Cardiac muscle cell (in vitro differentiated cells and primary cell): ENCODE results near the gene GPR65. TPM values are rescaled to one million over a fixed set of nuclear protein-coding genes. Genes with fewer than 3 reads are reported as not detected.

Source experiments
- DNase-seq, 2 donors: peaks; one replicate each; pipeline versions ENCODE4 v3.0.0 to v3.0.0-alpha.2; 2010 to 2017; ENCODE audit warnings: low read depth in 1 of 2, low spot score in 1 of 2
- H3K27ac ChIP-seq: fragments of 200-600 bp; sonication (generic); 2 replicates; pipeline ENCODE4 v1.5.1; 2016
- H3K27me3 ChIP-seq: fragments of 200-600 bp; sonication (generic); 2 replicates; pipeline ENCODE4 v1.6.0; 2016; ENCODE audit warnings: control low read depth
- H3K36me3 ChIP-seq: fragments of 200-600 bp; sonication (generic); 2 replicates; pipeline ENCODE4 v1.5.1; 2016; ENCODE audit warnings: control low read depth
- H3K4me1 ChIP-seq: fragments of 200-600 bp; sonication (generic); 2 replicates; pipeline ENCODE4 v1.8.1; 2017; ENCODE audit warnings: low read depth, mild to moderate bottlenecking, mixed run types
- H3K4me3 ChIP-seq: fragments of 200-600 bp; sonication (generic); 2 replicates; pipeline ENCODE4 v1.5.1; 2016; ENCODE audit warnings: mild to moderate bottlenecking
- H3K9me3 ChIP-seq: fragments of 200-600 bp; sonication (generic); 2 replicates; pipeline ENCODE4 v1.5.1; 2017; ENCODE audit warnings: low read depth, mild to moderate bottlenecking, control low read depth
- polyA plus RNA-seq: library from polyadenylated mRNA; unstranded; fragments of >200 nt; fragmentation: Nextera tagmentation; extraction: Ambion mirVana; gene quantifications from 2 replicates; pipeline ENCODE4 v1.2.1, GENCODE V29; 2016
- total RNA-seq: library from RNA; depleted of rRNA; stranded (reverse); fragments of >200 nt; gene quantifications from 2 replicates; pipeline ENCODE4 v1.2.3, GENCODE V29; 2016
- TF ChIP-seq, protein P1 (sequence below): IDR thresholded peaks from 2 replicates; pipeline ENCODE4 v1.5.1; 2012; ENCODE audit warnings: low read depth, mild to moderate bottlenecking, low read length

The GPR65 gene
- total and polyA plus RNA-seq, 2 experiments from 2014 or later: not detected

DNA sequence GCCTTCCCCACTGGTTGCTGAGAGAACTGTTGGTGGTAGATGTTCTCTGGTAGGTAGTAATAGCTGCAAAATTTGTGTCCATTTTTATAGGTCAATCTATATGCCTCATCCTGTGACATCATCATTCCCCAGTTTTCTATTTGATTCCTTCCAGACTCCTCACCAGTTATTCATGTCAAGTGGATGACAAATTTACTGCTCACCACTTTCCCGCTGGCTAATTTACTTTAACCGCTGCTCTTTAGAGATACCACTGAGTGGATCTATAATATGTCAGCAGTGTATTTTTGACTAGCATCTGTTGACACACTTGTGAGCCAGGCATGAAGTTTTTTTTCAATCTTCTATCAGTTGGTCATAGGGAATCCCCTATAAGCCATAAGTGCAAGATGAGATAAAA lies 24.6 kb downstream of the GPR65 start:
- DNase-seq: no peak
- Histone ChIP-seq H3K27ac (no peak overlapping the region), H3K36me3 (no peaks in the 10 kb centered on the region), H3K9me3 (no peaks in the 10 kb centered on the region), H3K27me3 (no peaks in the 10 kb centered on the region), H3K4me1 (peaks cover 27% of the 10 kb centered on the region), H3K4me3 (no peak overlapping the region)
- TF ChIP-seq, protein P1, sequence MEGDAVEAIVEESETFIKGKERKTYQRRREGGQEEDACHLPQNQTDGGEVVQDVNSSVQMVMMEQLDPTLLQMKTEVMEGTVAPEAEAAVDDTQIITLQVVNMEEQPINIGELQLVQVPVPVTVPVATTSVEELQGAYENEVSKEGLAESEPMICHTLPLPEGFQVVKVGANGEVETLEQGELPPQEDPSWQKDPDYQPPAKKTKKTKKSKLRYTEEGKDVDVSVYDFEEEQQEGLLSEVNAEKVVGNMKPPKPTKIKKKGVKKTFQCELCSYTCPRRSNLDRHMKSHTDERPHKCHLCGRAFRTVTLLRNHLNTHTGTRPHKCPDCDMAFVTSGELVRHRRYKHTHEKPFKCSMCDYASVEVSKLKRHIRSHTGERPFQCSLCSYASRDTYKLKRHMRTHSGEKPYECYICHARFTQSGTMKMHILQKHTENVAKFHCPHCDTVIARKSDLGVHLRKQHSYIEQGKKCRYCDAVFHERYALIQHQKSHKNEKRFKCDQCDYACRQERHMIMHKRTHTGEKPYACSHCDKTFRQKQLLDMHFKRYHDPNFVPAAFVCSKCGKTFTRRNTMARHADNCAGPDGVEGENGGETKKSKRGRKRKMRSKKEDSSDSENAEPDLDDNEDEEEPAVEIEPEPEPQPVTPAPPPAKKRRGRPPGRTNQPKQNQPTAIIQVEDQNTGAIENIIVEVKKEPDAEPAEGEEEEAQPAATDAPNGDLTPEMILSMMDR: no peak

DNA sequence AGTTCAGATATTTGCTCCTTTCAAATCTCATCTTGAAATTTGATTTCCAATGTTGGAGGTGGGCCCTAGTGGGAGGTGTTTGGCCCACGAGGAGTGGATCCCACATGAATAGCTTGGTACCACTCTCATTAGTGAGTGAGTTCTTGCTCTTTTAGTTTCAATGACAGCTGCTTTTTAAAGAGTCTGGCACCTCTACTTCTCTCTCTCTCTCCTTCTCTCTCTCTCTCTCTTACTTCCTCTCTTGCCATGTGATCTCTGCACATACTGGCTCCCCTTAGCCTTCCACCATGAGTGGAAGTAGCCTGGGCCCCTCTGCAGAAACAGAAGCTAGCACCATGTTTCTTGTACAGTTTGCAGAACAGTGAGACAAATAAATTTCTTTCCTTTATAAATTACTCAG lies 25.1 kb downstream of the GPR65 start:
- no peak for DNase-seq
- no peak overlapping the region for H3K27ac ChIP-seq
- no peaks in the 10 kb centered on the region for H3K36me3 ChIP-seq
- H3K4me1 ChIP-seq: peaks cover 21% of the 10 kb centered on the region
- H3K9me3 ChIP-seq: no peaks in the 10 kb centered on the region
- peaks cover 4% of the 10 kb centered on the region for H3K27me3 ChIP-seq
- no peak overlapping the region for H3K4me3 ChIP-seq
- TF ChIP-seq, protein P1: no peak

DNA sequence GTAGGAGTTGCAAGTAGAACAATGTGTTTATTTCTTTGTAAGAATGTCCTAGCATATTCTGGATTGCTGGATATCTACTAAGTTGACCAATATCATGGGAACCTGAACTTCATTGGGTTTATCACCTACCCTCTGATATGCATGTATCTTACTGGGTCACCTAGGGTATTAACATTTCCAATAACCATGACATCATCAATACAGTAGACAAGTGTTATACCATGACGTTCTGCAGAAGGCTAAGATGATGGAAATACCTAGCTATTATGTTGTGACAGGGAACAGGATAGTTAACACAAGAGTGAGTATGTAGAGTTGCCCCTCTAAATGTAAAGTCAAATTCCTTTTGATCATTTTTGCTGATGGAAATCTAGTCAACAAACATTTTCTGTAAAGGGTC lies 26.0 kb downstream of the GPR65 start:
- TF ChIP-seq, protein P1: no peak
- no peak for DNase-seq
- no peaks in the 10 kb centered on the region for H3K9me3 ChIP-seq
- peaks cover 14% of the 10 kb centered on the region for H3K4me1 ChIP-seq
- H3K4me3 ChIP-seq: no peak overlapping the region
- H3K27me3 ChIP-seq: peaks cover 8% of the 10 kb centered on the region
- H3K36me3 ChIP-seq: no peaks in the 10 kb centered on the region
- H3K27ac ChIP-seq: no peak overlapping the region

GRCh38 chr14:88032373-88032772 lies 27.4 kb downstream of the GPR65 start:
- no peaks in the 10 kb centered on the region for H3K36me3 ChIP-seq
- no peaks in the 10 kb centered on the region for H3K9me3 ChIP-seq
- no peaks in the 10 kb centered on the region for H3K4me1 ChIP-seq
- no peak for DNase-seq
- TF ChIP-seq, protein P1: no peak
- no peak overlapping the region for H3K27ac ChIP-seq
- H3K27me3 ChIP-seq: peaks cover 8% of the 10 kb centered on the region
- no peak overlapping the region for H3K4me3 ChIP-seq

DNA sequence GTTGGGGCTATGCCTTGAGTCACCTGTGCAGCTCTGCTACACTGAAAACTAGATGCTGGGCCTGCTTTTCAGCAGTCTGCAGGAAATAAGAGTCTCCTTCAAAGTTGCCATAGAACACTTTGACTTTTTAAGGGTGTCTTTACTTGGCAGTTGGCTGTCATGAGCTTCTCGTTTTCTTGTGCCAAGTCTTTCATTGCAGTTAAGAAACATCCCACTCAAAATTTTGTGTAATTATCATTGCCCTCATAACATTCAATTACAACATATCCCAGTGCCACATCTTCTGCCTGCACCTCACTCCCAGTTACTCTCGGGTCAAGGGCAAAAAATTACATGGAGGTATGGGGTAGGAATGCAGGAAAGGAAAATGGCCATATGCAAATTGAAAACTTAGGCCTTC lies 29.1 kb downstream of the GPR65 start:
- Histone ChIP-seq H3K9me3 (no peaks in the 10 kb centered on the region), H3K4me1 (no peaks in the 10 kb centered on the region), H3K36me3 (no peaks in the 10 kb centered on the region), H3K27me3 (peaks cover 8% of the 10 kb centered on the region), H3K27ac (no peak overlapping the region), H3K4me3 (no peak overlapping the region)
- TF ChIP-seq, protein P1: no peak
- no peak for DNase-seq

GRCh38 chr14:88036422-88036821 lies 31.5 kb downstream of the GPR65 start:
- TF ChIP-seq, protein P1: no peak
- no peak for DNase-seq
- H3K36me3 ChIP-seq: no peaks in the 10 kb centered on the region

More at GRCh38 chr14:88036422-88036821, 31.5 kb downstream of the GPR65 start:
- H3K27me3 ChIP-seq: peaks cover 11% of the 10 kb centered on the region
- H3K9me3 ChIP-seq: no peaks in the 10 kb centered on the region
- H3K27ac ChIP-seq: no peak overlapping the region
- no peak overlapping the region for H3K4me3 ChIP-seq
- H3K4me1 ChIP-seq: no peaks in the 10 kb centered on the region
